Natural killer cell (primary cell): ENCODE results near the gene SOWAHC. TPM values are rescaled to one million over a fixed set of nuclear protein-coding genes. Genes with fewer than 3 reads are reported as not detected.

Source experiments
- ATAC-seq, 3 donors: fragments of 150-1000 bp in 2 of 3; fragments of 200-7000 bp in 1 of 3; cut with Tn5 transposase; 1 replicate in 1 of 3; 2 replicates in 2 of 3; pipeline ENCODE4 v1.10.0; 2021; ENCODE audit warnings: mild to moderate bottlenecking in 2 of 3, moderate library complexity in 2 of 3
- DNase-seq, 2 donors: peaks; one replicate each; pipeline versions ENCODE4 v3.0.0 to v3.0.0-alpha.2; 2013 to 2021; ENCODE audit warnings: mixed read lengths in 1 of 2
- H3K27ac ChIP-seq: one replicate; pipeline ENCODE4 v1.5.1; 2013; ENCODE audit warnings: mild to moderate bottlenecking, low read length
- H3K27me3 ChIP-seq: one replicate; pipeline ENCODE4 v1.6.1; 2013; ENCODE audit warnings: low read length; ENCODE audit not compliant: control insufficient read depth, insufficient read depth
- H3K36me3 ChIP-seq: one replicate; pipeline ENCODE4 v1.6.1; 2013; ENCODE audit warnings: low read length; ENCODE audit not compliant: control insufficient read depth, insufficient read depth
- H3K4me1 ChIP-seq: one replicate; pipeline ENCODE4 v1.6.1; 2013; ENCODE audit warnings: low read length; ENCODE audit not compliant: control insufficient read depth, insufficient read depth
- H3K4me3 ChIP-seq: one replicate; pipeline ENCODE4 v1.5.1; 2013; ENCODE audit warnings: low read length
- H3K9me3 ChIP-seq: one replicate; pipeline ENCODE4 v1.6.1; 2013; ENCODE audit warnings: low read length; ENCODE audit not compliant: control insufficient read depth, insufficient read depth
- H3K27ac Mint-ChIP-seq, 2 donors: one replicate each; pipeline ENCODE4 v1.8.0; 2022; ENCODE audit warnings: mild to moderate bottlenecking in 2 of 2, mixed read lengths in 2 of 2, moderate library complexity in 1 of 2
- H3K27me3 Mint-ChIP-seq, 2 donors: one replicate each; pipeline ENCODE4 v1.8.0; 2022; ENCODE audit warnings: low read depth in 2 of 2, mixed read lengths in 2 of 2
- H3K36me3 Mint-ChIP-seq: one replicate; pipeline ENCODE4 v1.8.0; 2022; ENCODE audit warnings: mixed read lengths
- H3K4me1 Mint-ChIP-seq, 2 donors: one replicate each; pipeline ENCODE4 v1.8.0; 2022; ENCODE audit warnings: mixed read lengths in 2 of 2
- H3K4me3 Mint-ChIP-seq: one replicate; pipeline ENCODE4 v1.8.0; 2022; ENCODE audit warnings: mild to moderate bottlenecking, moderate library complexity, mixed read lengths
- H3K9me3 Mint-ChIP-seq, 2 donors: one replicate each; pipeline ENCODE4 v1.8.0; 2022; ENCODE audit warnings: mixed read lengths in 2 of 2
- CTCF ChIP-seq: fragments of 200-600 bp; IDR thresholded peaks from one replicate; pipeline ENCODE4 v1.8.0; 2022; ENCODE audit warnings: antibody characterized with exemption
- WGBS: methylation state at CpG from one replicate; pipeline ENCODE4 v1.1.7; 2013; ENCODE audit warnings: missing lambda C conversion rate; ENCODE audit not compliant: insufficient coverage; 5-methylcytosine and 5-hydroxymethylcytosine counted together
- intact Hi-C: fragments of 100-400 bp; cut with micrococcal nuclease; formaldehyde crosslinking; loops from one replicate; pipeline ENCODE4 v1.14.2; 2022
- total RNA-seq, 4 donors: library from RNA; stranded (reverse); fragments of 120-200 nt in 1 of 4; gene quantifications; one replicate each; pipeline versions ENCODE4 v1.2.3 to v1.2.4, GENCODE V29; 2013 to 2022

The SOWAHC gene
- total RNA-seq, 3 donors from 2014 or later (not counting 1 experiment from before 2014, with no cell fraction given), result 0.16 to 0.32 (median 0.23) TPM

DNA sequence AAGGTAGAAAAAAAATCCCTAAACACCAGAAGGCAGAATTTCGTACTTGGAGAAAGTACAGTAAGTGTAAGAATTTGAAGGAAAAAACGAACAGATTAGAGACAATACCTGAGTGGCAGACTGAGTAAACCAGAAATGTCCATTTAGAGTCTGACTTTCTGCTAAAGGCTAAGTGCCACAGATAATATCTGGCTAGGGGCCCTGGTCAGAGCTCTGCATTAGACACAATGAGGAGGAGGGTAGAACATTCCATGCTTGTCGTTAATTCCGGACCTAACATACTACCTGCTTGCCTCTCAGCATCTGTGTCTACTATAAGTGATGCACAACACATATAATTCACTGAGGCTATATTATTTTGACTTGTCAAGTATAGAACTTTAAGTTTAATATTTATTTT lies 18.5 kb upstream of the SOWAHC start:
- Mint-ChIP-seq H3K4me1 (no peaks in the 10 kb centered on the region), H3K36me3 (no peaks in the 10 kb centered on the region), H3K9me3 (no peaks in the 10 kb centered on the region), H3K27me3 (peaks cover 16 to 23% of the 10 kb centered on the region in 2 donors), H3K4me3 (no peak overlapping the region), H3K27ac (no peak overlapping the region)
- Histone ChIP-seq H3K27ac (no peak overlapping the region), H3K27me3 (no peaks in the 10 kb centered on the region), H3K9me3 (no peaks in the 10 kb centered on the region), H3K4me1 (no peaks in the 10 kb centered on the region), H3K4me3 (no peak overlapping the region), H3K36me3 (no peaks in the 10 kb centered on the region)
- ATAC-seq, result no peak
- 82% methylated on average over 2 of the region's 4 CpGs for WGBS
- no peak for DNase-seq
- TF ChIP-seq CTCF, result no peak
- intact Hi-C loops, result no loop called here

GRCh38 chr2:109597283-109597682 lies 16.9 kb upstream of the SOWAHC start:
- H3K27me3 Mint-ChIP-seq, result peaks cover 20 to 36% of the 10 kb centered on the region in 2 donors
- ATAC-seq, result no peak
- WGBS, result 77% methylated on average over 3 of the region's 3 CpGs

GRCh38 chr2:109601783-109602182 lies 12.4 kb upstream of the SOWAHC start:
- Mint-ChIP-seq H3K27ac (no peak overlapping the region), H3K4me3 (no peak overlapping the region), H3K4me1 (no peaks in the 10 kb centered on the region), H3K36me3 (no peaks in the 10 kb centered on the region), H3K9me3 (no peaks in the 10 kb centered on the region), H3K27me3 (peaks cover 25 to 29% of the 10 kb centered on the region in 2 donors)
- no peaks in the 10 kb centered on the region for H3K27me3 ChIP-seq
- H3K4me1 ChIP-seq, result no peaks in the 10 kb centered on the region
- ATAC-seq (no peak), DNase-seq (no peak)
- no peaks in the 10 kb centered on the region for H3K36me3 ChIP-seq
- H3K9me3 ChIP-seq, result no peaks in the 10 kb centered on the region
- 96% methylated on average over 4 of the region's 6 CpGs for WGBS
- H3K4me3 ChIP-seq, result no peak overlapping the region
- H3K27ac ChIP-seq, result no peak overlapping the region
- intact Hi-C loops, result no loop called here
- TF ChIP-seq CTCF, result no peak

More at GRCh38 chr2:109597283-109597682, 16.9 kb upstream of the SOWAHC start:
- Histone ChIP-seq H3K27ac (no peak overlapping the region), H3K36me3 (no peaks in the 10 kb centered on the region), H3K9me3 (no peaks in the 10 kb centered on the region), H3K4me3 (no peak overlapping the region), H3K27me3 (no peaks in the 10 kb centered on the region), H3K4me1 (no peaks in the 10 kb centered on the region)
- TF ChIP-seq CTCF, result no peak
- intact Hi-C loops, result no loop called here
- Mint-ChIP-seq H3K9me3 (no peaks in the 10 kb centered on the region), H3K4me1 (no peaks in the 10 kb centered on the region), H3K27ac (no peak overlapping the region), H3K36me3 (no peaks in the 10 kb centered on the region), H3K4me3 (no peak overlapping the region)
- DNase-seq, result no peak

- H3K4me3 ChIP-seq, result no peak overlapping the region
- no peak for TF ChIP-seq CTCF
- H3K9me3 ChIP-seq, result no peaks in the 10 kb centered on the region
- WGBS, result 55% methylated on average over 1 of the region's 3 CpGs
- ATAC-seq, result no peak
- Mint-ChIP-seq H3K27ac (no peak overlapping the region), H3K4me3 (no peak overlapping the region), H3K36me3 (no peaks in the 10 kb centered on the region), H3K27me3 (peaks cover 28 to 38% of the 10 kb centered on the region in 2 donors), H3K9me3 (no peaks in the 10 kb centered on the region), H3K4me1 (no peaks in the 10 kb centered on the region)
- H3K36me3 ChIP-seq, result no peaks in the 10 kb centered on the region
- intact Hi-C loops, result no loop called here
- no peak overlapping the region for H3K27ac ChIP-seq
- H3K4me1 ChIP-seq, result no peaks in the 10 kb centered on the region
- no peak for DNase-seq
- peaks cover 6% of the 10 kb centered on the region for H3K27me3 ChIP-seq
Measured at GRCh38 chr2:109602617-109603188, 11.5 kb upstream of the SOWAHC start.
